Choroid plexus epithelial cell (primary cell): ENCODE data around the gene NR2F1-AS1.

Source experiments
- DNase-seq: peaks from one replicate; pipeline ENCODE4 v3.0.0-alpha.2; 2010; ENCODE audit warnings: low read depth
- H3K4me3 ChIP-seq: 2 replicates; pipeline ENCODE4 v1.5.1; 2011; ENCODE audit warnings: low read depth, mild to moderate bottlenecking, control low read depth, low read length, moderate library complexity
- TF ChIP-seq, protein P1 (sequence below): conservative IDR thresholded peaks from 2 replicates; pipeline ENCODE4 v1.5.1; 2011; ENCODE audit warnings: low read depth, mild to moderate bottlenecking, control low read depth, inconsistent platforms, low read length, moderate library complexity

NR2F1-AS1 gene

GRCh38 chr5:93421987-93422401, 159.0 kb downstream of the NR2F1-AS1 start:
- no peak overlapping the region for H3K4me3 ChIP-seq
- TF ChIP-seq, protein P1, sequence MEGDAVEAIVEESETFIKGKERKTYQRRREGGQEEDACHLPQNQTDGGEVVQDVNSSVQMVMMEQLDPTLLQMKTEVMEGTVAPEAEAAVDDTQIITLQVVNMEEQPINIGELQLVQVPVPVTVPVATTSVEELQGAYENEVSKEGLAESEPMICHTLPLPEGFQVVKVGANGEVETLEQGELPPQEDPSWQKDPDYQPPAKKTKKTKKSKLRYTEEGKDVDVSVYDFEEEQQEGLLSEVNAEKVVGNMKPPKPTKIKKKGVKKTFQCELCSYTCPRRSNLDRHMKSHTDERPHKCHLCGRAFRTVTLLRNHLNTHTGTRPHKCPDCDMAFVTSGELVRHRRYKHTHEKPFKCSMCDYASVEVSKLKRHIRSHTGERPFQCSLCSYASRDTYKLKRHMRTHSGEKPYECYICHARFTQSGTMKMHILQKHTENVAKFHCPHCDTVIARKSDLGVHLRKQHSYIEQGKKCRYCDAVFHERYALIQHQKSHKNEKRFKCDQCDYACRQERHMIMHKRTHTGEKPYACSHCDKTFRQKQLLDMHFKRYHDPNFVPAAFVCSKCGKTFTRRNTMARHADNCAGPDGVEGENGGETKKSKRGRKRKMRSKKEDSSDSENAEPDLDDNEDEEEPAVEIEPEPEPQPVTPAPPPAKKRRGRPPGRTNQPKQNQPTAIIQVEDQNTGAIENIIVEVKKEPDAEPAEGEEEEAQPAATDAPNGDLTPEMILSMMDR: no peak
- no peak for DNase-seq

- TF ChIP-seq, protein P1: no peak
Measured at GRCh38 chr5:93421468-93421867, 159.6 kb downstream of the NR2F1-AS1 start.

DNA sequence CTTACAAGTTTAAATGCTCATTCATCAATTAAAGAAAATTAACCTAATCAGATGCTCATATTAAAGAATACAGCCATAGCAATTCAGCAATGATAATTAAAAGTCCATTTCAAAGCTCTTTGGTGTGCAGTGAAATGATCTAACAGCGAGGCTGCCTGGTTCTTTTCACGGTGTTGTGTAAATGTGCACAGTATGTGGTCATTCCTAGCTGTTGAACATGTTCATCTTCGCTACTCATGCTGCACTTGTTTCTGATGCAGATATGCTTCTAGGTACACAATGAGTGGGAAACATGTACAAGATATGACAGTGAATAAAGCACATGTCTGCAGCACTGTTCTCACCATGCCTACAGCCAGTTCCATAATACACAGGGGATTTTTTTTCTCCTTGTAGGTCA, 163.5 kb downstream of the NR2F1-AS1 start:
- peak; percentile 57 for DNase-seq
- no peak overlapping the region for H3K4me3 ChIP-seq
- TF ChIP-seq, protein P1: no peak

More at GRCh38 chr5:93421468-93421867, 159.6 kb downstream of the NR2F1-AS1 start:
- DNase-seq: no peak
- H3K4me3 ChIP-seq: no peak overlapping the region

GRCh38 chr5:93415819-93416218, 165.2 kb downstream of the NR2F1-AS1 start:
- no peak overlapping the region for H3K4me3 ChIP-seq
- TF ChIP-seq, protein P1: no peak
- no peak for DNase-seq

DNA sequence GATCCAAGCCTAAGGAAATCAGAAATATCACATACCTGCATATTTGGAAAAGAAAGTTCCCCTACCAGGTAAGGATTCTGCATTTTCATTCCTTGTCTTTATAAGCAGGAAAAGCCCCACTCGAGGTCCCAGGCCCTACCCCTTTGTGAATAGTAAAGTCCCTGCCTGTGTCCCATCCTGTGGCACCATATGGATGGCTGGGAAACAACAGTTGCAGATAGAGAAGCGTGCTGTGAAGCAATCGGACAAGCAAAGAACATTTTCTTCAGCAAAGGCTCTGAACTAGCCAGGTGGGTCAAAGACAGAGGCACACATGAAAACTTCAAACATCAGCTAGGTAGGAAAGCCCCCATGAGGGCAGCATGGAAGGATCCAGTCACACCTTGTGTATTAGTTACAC, 169.3 kb downstream of the NR2F1-AS1 start:
- TF ChIP-seq, protein P1: no peak
- H3K4me3 ChIP-seq: no peak overlapping the region

GRCh38 chr5:93409691-93410090, 171.3 kb downstream of the NR2F1-AS1 start:
- no peak for DNase-seq
- TF ChIP-seq, protein P1: no peak
- H3K4me3 ChIP-seq: no peak overlapping the region

More for the DNA sequence above, 169.3 kb downstream of the NR2F1-AS1 start:
- no peak for DNase-seq

DNA sequence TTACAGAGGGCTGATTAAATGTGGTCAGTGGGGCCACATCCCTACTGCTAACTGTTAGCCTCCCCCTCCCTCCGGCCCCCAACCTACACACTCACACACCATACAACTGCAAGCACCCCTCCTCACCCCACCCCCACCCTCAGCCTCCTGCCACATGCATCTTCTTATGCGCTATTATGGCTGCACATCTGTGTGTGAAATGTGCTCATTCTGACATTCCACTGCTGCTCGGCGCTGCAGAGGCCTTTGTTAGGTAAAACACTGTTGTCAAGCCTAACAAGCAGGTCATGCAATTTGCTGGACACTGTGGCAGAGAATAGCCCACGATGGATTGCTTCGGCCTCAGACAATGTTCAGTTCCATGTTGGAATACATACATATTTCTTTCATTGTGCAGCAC, 173.6 kb downstream of the NR2F1-AS1 start:
- no peak overlapping the region for H3K4me3 ChIP-seq
- no peak for DNase-seq
- TF ChIP-seq, protein P1: no peak
